Large intestine (tissue), 3 donors: Measurements from ENCODE around the gene TAF10. TPM values are rescaled to one million over a fixed set of nuclear protein-coding genes. Genes with fewer than 3 reads are reported as not detected.

Source experiments
- DNase-seq, 2 donors: peaks; one replicate each; pipeline versions ENCODE4 v3.0.0 to v3.0.0-alpha.2; 2013
- H3K27ac ChIP-seq: one replicate; pipeline ENCODE4 v1.5.1; 2013; ENCODE audit warnings: low read length
- H3K27me3 ChIP-seq: 2 replicates; pipeline ENCODE4 v1.6.1; 2013; ENCODE audit warnings: low read length; ENCODE audit not compliant: control insufficient read depth, insufficient read depth
- H3K36me3 ChIP-seq: 2 replicates; pipeline ENCODE4 v1.6.1; 2013; ENCODE audit warnings: low read length; ENCODE audit not compliant: control insufficient read depth, insufficient read depth
- H3K4me1 ChIP-seq: one replicate; pipeline ENCODE4 v1.6.1; 2013; ENCODE audit warnings: low read length; ENCODE audit not compliant: control insufficient read depth, insufficient read depth
- H3K4me3 ChIP-seq: one replicate; pipeline ENCODE4 v1.5.1; 2013; ENCODE audit warnings: low read length
- H3K9me3 ChIP-seq: one replicate; pipeline ENCODE4 v1.6.1; 2013; ENCODE audit warnings: mild to moderate bottlenecking, low read depth, low read length, moderate library complexity; ENCODE audit not compliant: control insufficient read depth
- WGBS: methylation state at CpG from one replicate; pipeline ENCODE4 v1.1.5; 2013; ENCODE audit warnings: low lambda C conversion rate; ENCODE audit not compliant: insufficient coverage; 5-methylcytosine and 5-hydroxymethylcytosine counted together
- polyA plus RNA-seq: library from polyadenylated mRNA; unstranded; fragments of 120-200 nt; gene quantifications from one replicate; pipeline ENCODE4 v1.2.1, GENCODE V29; 2013

Gene TAF10
- polyA plus RNA-seq, 1 donor = 91.0 TPM

- no CpG with 5 or more reads among the region's 9 CpGs for WGBS
- Histone ChIP-seq H3K4me1 (peaks cover 44% of the 10 kb centered on the region), H3K36me3 (peaks cover 39% of the 10 kb centered on the region), H3K27me3 (no peaks in the 10 kb centered on the region), H3K9me3 (no peaks in the 10 kb centered on the region), H3K4me3 (no peak overlapping the region), H3K27ac (peak overlapping the region; percentile 92)
- no peak for DNase-seq
These were observed 4.0 kb downstream of the TAF10 start for GRCh38 chr11:6608011-6608410.

DNA sequence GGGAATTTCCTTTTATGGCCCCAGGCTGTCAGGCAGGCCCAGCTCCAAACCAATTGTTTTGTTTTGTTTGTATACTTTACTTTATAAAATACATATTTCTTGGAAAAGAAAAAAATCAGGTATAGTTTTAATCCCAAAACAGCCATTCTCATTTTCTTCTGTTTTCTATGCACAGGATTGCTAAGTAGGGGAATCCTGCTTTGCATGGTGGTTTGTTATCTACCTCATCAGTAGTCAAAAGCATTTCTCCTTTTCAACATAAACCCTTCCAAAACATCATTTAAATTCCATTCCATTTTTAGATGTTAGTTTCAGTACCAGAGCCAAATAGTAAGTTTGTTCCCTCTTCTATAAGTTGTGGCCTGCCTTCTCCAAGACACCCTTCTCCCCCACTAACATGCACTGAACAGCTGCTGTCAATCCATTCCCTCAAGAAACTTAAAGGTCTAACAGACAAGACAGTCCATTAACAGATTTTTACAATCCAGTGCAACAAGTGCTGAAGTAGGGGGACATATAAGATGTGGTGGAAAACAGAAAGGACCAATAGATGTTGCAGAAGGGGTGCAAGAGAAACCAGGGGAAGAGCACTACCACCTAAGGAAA lies 4.7 kb downstream of the TAF10 start:
- Histone ChIP-seq H3K36me3 (peaks cover 39% of the 10 kb centered on the region), H3K9me3 (no peaks in the 10 kb centered on the region), H3K27me3 (no peaks in the 10 kb centered on the region), H3K4me3 (no peak overlapping the region), H3K4me1 (peaks cover 43% of the 10 kb centered on the region), H3K27ac (peak overlapping the region; percentile 92)
- DNase-seq = no peak

DNA sequence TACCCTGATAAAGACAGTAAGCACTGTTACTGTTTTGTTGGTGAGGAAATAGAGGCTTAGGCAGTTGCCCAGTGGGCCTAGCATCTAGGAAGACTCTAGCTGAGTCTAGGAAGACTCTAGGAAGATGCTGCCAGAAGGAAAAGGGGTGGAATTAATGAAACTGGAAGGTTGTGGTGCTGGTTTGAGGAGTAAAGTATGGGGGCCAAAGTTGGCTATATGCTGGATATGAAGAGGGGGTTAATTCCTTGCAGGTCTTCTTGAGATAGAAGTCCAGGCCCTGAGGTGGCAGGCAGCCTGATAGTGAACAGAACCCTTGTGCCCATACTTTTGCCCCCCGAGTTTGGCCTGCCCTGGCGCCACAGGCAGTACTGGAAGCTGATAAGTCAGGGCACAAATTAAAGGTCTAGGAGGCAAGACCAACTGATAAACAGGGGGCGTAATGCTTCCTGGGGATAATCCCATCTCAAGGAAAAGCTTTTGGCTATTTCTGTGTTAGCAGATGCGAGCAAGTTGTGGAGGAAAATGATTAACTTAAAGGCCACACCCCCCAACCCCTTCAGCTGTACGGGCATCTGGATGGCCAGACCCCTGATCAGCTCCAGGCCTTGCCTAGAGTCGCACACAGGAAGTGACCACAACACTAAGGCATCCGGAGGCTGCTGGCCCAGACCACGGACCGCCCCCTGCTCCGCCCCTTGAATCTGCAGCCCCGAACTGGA lies 5.4 kb downstream of the TAF10 start:
- H3K9me3 ChIP-seq = no peaks in the 10 kb centered on the region
- H3K27me3 ChIP-seq = no peaks in the 10 kb centered on the region
- H3K4me1 ChIP-seq = peaks cover 49% of the 10 kb centered on the region
- peak overlapping the region; percentile 1 for H3K4me3 ChIP-seq
- peaks cover 39% of the 10 kb centered on the region for H3K36me3 ChIP-seq
- H3K27ac ChIP-seq = peak overlapping the region; percentile 92
- no CpG with 5 or more reads among the region's 11 CpGs for WGBS
- DNase-seq = peak; percentile 92 to 94

- Histone ChIP-seq H3K27ac (peak overlapping the region; percentile 97), H3K4me1 (peaks cover 50% of the 10 kb centered on the region), H3K9me3 (no peaks in the 10 kb centered on the region), H3K36me3 (peaks cover 43% of the 10 kb centered on the region), H3K27me3 (no peaks in the 10 kb centered on the region), H3K4me3 (peak overlapping the region; percentile 96)
- 26% methylated on average over 3 of the region's 3 CpGs for WGBS
- DNase-seq = no peak
These were observed 7.2 kb downstream of the TAF10 start for GRCh38 chr11:6604790-6605189.

- no peaks in the 10 kb centered on the region for H3K9me3 ChIP-seq
- WGBS = 0% methylated on average over 1 of the region's 20 CpGs
- H3K27me3 ChIP-seq = no peaks in the 10 kb centered on the region
- peaks cover 56% of the 10 kb centered on the region for H3K4me1 ChIP-seq
- peak overlapping the region; percentile 97 for H3K27ac ChIP-seq
- H3K4me3 ChIP-seq = peak overlapping the region; percentile 96
- peaks cover 43% of the 10 kb centered on the region for H3K36me3 ChIP-seq
- DNase-seq = peak; percentile 37 to 78
These were observed 7.9 kb downstream of the TAF10 start for GRCh38 chr11:6604081-6604626.

- H3K27ac ChIP-seq = peak within 1 kb of the TSS; percentile 97
- H3K27me3 ChIP-seq = no peaks in the 10 kb centered on the region
- peak within 1 kb of the TSS; percentile 96 for H3K4me3 ChIP-seq
- H3K36me3 ChIP-seq = peaks cover 43% of the 10 kb centered on the region
- DNase-seq = peak; percentile 87 to 96
- H3K4me1 ChIP-seq = peaks cover 59% of the 10 kb centered on the region
- whole genome bisulfite sequencing = no CpG with 5 or more reads among the region's 72 CpGs
- H3K9me3 ChIP-seq = no peaks in the 10 kb centered on the region
These were observed 8.5 kb downstream of the TAF10 start, which contains the start of the genes ILK and RRP8 for GRCh38 chr11:6603287-6604080. Gene ILK (plus strand): TSS chr11:6603774. CDS start chr11:6604272, 498 bp downstream. Gene RRP8 (minus strand): TSS chr11:6603616. CDS start chr11:6603502, 114 bp downstream.

GRCh38 chr11:6602096-6602940 lies 9.7 kb downstream of the TAF10 start:
- no peak for DNase-seq
- peak overlapping the region; percentile 96 for H3K4me3 ChIP-seq
- peaks cover 53% of the 10 kb centered on the region for H3K4me1 ChIP-seq
- peak overlapping the region; percentile 74 for H3K27ac ChIP-seq
- no peaks in the 10 kb centered on the region for H3K27me3 ChIP-seq
- 20% methylated on average over 1 of the region's 7 CpGs for WGBS
- H3K9me3 ChIP-seq = no peaks in the 10 kb centered on the region
- peaks cover 40% of the 10 kb centered on the region for H3K36me3 ChIP-seq

DNA sequence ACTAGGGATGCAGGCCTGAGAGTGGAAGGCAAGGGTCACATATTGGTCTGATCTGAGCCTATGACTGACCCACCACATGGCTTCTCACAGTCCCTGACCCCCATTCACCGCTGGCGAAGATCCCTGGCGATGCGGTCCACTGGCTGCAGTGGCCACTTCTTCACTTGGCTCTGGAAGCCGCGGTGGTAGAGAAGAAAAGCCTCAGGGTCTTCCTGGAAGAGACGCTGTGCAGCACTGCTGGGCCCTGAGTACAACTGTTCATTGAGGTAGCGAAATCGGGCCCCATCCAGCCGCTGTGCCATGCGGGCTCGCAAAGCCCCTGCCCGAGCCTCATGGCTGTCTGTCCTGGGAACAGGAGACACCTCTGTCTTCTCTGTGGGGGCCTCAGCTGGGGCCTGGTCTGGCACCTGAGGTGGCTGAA lies 11.0 kb downstream of the TAF10 start:
- Histone ChIP-seq H3K4me3 (no peak overlapping the region), H3K9me3 (no peaks in the 10 kb centered on the region), H3K27me3 (no peaks in the 10 kb centered on the region), H3K4me1 (peaks cover 41% of the 10 kb centered on the region), H3K27ac (no peak overlapping the region), H3K36me3 (peaks cover 52% of the 10 kb centered on the region)
- no CpG with 5 or more reads among the region's 13 CpGs for WGBS
- no peak for DNase-seq

DNA sequence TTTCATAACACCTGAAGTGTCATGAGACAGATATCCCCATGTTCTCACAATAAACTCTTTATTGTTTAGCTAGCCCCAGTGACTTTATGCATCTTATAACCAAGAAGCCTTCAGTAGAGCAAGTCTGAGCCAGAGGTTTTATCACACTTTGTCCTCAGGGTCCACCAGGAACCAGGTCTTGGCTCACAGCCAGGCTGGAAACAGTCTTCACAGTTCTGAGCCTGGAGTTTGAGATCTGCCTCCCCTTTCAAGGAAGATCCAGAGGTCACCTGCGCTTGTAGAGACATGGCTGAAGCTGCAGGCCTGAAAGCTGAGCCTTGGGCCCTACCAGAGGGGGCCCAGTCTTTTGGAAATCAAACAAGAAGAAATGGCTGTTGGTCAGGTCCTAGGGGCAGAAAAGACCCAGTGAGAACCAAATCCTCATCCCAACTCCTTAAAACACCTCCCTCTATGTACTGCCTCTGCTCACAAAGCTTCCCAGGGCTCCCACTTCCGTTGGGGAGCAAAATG lies 12.1 kb downstream of the TAF10 start:
- WGBS = no CpG with 5 or more reads among the region's 2 CpGs
- peaks cover 31% of the 10 kb centered on the region for H3K4me1 ChIP-seq
- H3K36me3 ChIP-seq = peaks cover 52% of the 10 kb centered on the region
- H3K27me3 ChIP-seq = no peaks in the 10 kb centered on the region
- H3K9me3 ChIP-seq = no peaks in the 10 kb centered on the region
- peak; percentile 83 to 91 for DNase-seq
- no peak overlapping the region for H3K4me3 ChIP-seq
- peak overlapping the region; percentile 64 for H3K27ac ChIP-seq
